NCI-H510A treated with DMSO at 0.1 percent for 48 hours (cell line): Measurements from ENCODE around the gene MPRIP.
A peak's percentile ranks its signal among the peaks of the same experiment; 100 is the strongest.

Source experiments
- DNase-seq: peaks from one replicate; lab custom pipeline; 2025; lab: John Stamatoyannopoulos, UW

MPRIP gene

GRCh38 chr17:17070931-17071330 is 28.7 kb downstream of the MPRIP start:
- no peak for DNase-seq

- DNase-seq, result no peak
Observed at GRCh38 chr17:17071531-17072360, 29.5 kb downstream of the MPRIP start.

GRCh38 chr17:17072546-17072945 is 30.3 kb downstream of the MPRIP start:
- no peak for DNase-seq

- no peak for DNase-seq
Observed at GRCh38 chr17:17073030-17073564, 30.8 kb downstream of the MPRIP start.

GRCh38 chr17:17073581-17074403 is 31.5 kb downstream of the MPRIP start:
- no peak for DNase-seq

- DNase-seq, result peak; percentile 21
Observed at GRCh38 chr17:17075125-17075781, 33.0 kb downstream of the MPRIP start.

GRCh38 chr17:17076066-17076465 is 33.8 kb downstream of the MPRIP start:
- DNase-seq, result no peak

GRCh38 chr17:17077101-17077500 is 34.8 kb downstream of the MPRIP start:
- DNase-seq, result no peak

- DNase-seq, result no peak
Observed at GRCh38 chr17:17077861-17078732, 35.8 kb downstream of the MPRIP start.

- no peak for DNase-seq
Observed at GRCh38 chr17:17078832-17079231, 36.6 kb downstream of the MPRIP start.

- no peak for DNase-seq
Observed at GRCh38 chr17:17079336-17079735, 37.1 kb downstream of the MPRIP start.

GRCh38 chr17:17079761-17080160 is 37.5 kb downstream of the MPRIP start:
- no peak for DNase-seq

GRCh38 chr17:17080181-17080631 is 37.9 kb downstream of the MPRIP start:
- DNase-seq, result no peak

GRCh38 chr17:17080781-17081180 is 38.5 kb downstream of the MPRIP start:
- no peak for DNase-seq

- DNase-seq, result no peak
Observed at GRCh38 chr17:17081304-17081940, 39.2 kb downstream of the MPRIP start.

- no peak for DNase-seq
Observed at GRCh38 chr17:17082878-17083277, 40.6 kb downstream of the MPRIP start.

GRCh38 chr17:17084317-17084835 is 42.1 kb downstream of the MPRIP start:
- DNase-seq, result no peak

GRCh38 chr17:17084941-17085340 is 42.7 kb downstream of the MPRIP start:
- no peak for DNase-seq

GRCh38 chr17:17086585-17086984 is 44.3 kb downstream of the MPRIP start:
- no peak for DNase-seq

GRCh38 chr17:17087424-17088015 is 45.3 kb downstream of the MPRIP start:
- no peak for DNase-seq
